HG03103 (cell line): ENCODE data around the gene EPS8L2.

Source experiments
- ATAC-seq: cut with Tn5 transposase; IDR thresholded peaks from one replicate; pipeline ENCODE4 v1.9.1; 2021; ENCODE audit warnings: low read depth; ENCODE audit not compliant: unreplicated experiment

The EPS8L2 gene

DNA sequence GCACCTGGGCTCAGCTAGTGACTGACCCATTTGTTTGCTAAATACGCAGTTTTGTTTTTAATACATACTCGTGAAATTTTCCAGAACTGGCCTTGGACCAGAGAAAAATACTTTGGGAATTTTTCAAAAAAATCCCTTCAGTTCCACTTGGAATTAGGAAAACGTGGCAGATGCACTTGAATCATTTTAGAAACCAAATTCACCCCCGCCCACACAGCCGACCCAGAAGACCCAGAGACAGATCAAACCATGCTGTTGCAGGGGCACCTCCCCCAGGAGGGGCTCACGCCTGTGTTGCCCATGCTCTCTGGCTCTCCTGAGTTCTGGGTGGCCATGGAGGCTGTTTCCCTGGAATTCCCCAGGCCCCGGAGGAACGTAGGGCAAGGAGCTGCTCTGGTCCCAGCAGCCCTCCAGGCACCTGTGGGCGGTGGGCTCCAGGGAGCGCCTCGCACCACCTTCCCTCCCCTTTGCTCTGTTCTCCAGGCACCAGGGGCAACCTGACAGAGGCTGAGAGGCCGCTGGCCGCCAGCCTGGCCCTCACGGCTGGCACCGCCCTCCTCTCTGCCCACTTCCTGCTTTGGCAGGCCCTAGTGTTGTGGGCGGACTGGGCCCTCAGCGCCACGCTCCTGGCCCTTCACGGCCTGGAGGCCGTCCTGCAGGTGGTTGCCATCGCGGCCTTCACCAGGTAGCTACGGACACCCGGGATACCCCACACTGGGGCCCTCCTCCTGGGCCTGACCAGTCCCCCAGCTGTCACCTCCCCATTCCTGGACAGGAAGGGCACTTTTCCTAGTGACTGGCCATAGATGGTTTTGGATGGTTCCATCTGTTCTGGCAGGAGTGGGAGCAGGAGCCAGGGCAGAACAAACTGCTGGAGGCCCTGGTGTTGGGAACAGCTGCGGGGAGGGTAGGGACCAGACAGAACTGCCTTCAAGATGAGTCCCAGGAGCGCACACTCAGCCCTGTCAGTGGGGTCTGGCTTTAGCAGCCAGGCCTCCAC is 3.3 kb upstream of the EPS8L2 start:
- no peak for ATAC-seq

DNA sequence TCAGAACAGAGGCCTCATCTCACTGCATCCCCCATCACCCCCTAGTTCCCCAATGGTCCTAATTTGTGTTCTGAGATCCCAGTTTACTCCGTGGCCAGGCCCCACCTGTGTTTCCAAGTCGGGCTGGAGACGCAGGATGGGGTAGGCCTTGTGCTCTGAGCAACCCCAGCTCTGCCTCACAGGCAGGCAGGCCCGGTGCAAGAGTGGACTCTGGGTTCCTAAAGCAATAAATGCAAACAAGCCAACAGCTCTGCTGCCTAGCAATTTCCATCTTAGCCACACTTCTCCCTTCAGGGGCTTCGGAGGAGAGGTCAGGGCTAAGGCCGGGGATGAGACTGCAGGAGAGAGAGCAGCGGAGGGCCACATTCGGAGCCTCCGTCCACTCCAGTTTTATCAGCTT is 2.5 kb upstream of the EPS8L2 start:
- ATAC-seq, result no peak

DNA sequence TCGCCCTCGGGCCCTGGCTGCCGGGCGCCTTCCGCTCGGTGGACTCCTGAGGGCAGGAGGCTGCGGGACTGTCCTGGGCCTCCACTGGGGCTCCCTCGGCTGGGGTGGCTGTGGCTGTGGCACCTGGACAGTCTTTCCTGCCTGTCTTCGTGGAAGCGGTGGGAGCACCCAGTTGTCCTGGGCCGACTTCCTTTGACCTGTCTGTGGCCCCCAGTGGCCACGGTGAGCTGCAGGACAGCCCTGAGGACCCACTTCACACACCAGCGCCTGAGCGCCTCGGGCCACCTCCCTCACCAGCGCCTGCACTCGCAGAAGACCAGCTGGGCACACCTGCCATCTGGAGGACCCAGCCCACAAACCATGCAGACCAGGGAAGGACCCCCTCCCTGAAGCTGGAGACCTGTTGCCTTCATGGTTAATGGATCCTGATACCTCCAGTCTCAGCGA is 1.8 kb upstream of the EPS8L2 start:
- ATAC-seq, result no peak

DNA sequence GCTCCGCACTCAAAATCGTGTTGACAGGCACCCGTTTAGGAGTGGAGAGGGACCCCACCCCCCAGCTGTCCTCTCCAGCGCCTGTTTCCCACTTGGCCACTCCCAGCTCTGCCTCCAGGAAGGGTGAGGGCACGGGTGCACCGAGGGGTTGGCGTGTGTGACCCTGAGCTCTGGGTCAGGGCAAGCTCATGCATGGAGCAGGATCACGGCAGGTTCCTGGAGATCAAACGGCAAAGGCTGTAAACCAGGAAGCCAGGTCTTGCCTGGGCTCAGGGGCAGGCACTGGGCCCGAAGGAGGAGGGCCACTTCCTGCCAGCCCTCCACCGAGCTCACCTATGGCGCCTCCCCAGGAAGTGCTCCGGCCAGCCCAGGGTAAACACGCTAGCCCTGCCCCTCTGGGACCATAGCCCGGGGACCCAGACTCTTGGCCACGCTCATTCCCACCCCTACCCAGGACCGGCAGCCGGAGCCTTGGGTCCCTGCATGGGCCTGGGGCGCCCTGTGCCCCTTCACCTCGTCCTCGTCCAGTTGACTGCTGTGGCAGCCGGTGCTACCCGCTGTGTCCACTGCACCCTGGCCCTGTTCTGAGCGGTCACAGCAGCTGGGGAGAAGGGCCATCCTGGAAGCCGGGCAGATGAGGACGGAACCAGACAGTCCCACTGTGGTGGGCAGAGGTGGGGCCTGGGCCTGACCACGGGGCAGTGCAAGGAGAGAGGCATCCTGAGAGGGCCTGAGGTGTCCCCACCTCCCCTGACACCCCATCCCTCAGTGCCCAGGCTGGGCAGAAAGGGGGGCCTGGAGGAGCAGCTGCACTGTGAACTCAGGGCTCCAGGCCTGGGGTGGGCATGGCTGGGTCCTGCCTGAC is 1.0 kb upstream of the EPS8L2 start:
- ATAC-seq, result no peak

DNA sequence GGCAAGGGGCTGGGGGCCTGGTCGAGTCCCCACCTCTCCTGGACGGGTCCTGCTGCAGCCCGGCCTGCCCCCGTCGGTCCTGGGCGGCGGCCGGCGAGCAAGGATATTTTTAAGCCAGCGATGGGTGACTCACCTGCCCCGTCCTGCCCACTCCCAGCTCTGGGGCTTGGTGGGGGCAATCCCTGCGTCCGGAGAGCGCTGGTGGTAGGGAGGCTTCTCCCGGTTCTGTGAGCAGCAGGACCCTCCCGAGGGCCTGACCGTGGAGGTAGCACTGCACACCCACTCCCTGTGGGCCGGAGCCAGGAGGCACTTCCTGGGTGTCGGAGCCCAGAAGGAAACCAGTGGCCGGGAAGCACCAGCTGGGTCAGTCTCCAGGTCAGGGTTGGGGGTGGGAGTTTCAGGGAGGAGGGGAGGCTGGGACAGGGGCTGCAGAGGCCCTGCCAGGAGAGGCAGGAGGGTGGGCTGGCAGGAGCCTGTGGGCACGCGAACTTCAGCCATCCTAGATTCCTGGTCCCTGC is 467 bp downstream of the EPS8L2 start:
- no peak for ATAC-seq

DNA sequence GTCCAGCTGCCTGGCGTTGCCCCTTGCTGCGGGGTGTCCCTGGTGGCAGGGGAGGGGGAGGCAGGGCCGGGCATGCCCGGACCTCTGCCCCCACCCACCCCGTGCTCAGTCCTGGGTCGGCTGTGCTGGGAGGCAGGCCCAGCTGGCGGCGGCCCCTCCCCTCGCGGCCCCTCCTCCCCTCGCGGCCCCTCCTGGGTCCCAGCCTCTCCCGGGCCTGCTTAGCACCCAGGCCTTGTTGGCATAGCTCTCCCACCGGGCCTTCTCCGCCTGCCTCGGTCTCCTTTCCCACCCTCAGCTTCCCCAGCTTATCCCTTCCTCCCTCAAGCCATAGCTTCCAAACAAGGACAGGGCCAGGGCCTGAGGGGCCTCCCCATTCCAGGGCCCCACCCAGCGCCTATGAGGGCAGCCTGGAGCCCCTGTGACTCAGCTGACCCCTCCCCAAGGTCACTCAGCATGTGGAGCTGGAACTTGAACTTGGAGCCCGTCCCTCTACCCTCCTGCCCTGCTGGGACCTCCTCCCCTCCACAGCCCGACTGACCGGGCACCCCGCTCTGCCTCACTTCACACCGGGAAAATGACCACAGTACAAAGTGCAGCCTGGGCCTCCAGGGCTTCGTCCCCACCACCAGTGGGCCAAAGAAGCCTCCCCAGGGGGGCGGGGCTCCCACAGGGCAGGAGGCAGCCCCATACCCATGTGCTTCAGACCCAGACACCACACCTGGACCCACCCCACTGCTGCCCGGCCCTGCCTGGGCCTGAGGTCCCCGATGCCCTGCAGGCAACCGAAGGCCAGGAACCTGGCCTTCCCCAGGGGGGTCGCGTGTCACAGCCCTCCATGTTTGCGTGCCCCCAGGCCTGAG is 1.2 kb downstream of the EPS8L2 start:
- no peak for ATAC-seq

DNA sequence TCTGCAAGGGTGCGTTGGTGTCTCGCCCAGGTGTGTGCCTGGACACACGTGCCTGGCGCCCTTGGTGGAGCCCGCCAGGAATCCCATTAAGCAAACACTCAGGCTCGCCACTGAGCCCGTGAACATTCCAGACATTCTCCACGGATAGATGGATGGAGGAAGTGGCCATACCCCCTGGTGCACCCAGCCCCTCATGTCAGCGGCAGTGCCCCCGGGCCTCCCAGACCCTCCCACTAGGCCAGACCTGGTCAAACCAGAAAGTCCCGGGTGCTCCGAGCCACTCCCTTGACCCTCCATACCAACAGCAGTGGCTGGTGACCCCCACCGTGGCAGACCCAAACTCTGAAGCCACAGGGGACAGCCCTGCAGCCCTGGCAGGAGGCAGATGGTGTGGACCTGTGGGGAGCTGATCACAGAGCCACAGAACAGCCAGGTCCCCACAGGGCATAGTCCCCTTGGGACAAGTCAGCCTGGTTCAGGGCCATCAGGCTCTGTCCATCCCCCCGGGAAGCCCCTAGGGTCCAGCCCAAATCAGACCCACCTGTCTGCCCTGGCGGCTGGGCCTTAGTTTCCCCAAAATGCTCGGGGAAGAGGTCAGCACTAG is 1.9 kb downstream of the EPS8L2 start:
- no peak for ATAC-seq

DNA sequence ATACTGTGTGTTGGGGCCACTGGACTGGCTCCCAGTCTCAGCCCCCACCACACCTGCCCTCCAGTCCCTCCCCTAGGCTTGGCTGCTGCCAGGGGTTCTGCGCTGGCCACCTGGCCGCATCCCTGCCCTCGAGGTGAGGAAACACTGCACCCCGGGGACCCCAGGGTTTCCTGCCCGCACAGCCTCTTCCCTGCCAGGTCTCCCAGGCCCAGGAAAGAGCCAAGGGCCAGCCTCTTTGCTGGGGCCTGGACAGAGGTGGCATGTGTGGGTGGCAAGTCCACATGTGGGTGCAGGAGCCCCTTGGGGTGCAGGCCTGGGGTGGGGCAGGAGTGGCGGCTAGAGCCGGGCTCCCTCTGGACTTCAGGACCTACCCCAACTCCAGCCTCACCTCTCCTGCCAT is 2.5 kb downstream of the EPS8L2 start:
- ATAC-seq, result no peak

DNA sequence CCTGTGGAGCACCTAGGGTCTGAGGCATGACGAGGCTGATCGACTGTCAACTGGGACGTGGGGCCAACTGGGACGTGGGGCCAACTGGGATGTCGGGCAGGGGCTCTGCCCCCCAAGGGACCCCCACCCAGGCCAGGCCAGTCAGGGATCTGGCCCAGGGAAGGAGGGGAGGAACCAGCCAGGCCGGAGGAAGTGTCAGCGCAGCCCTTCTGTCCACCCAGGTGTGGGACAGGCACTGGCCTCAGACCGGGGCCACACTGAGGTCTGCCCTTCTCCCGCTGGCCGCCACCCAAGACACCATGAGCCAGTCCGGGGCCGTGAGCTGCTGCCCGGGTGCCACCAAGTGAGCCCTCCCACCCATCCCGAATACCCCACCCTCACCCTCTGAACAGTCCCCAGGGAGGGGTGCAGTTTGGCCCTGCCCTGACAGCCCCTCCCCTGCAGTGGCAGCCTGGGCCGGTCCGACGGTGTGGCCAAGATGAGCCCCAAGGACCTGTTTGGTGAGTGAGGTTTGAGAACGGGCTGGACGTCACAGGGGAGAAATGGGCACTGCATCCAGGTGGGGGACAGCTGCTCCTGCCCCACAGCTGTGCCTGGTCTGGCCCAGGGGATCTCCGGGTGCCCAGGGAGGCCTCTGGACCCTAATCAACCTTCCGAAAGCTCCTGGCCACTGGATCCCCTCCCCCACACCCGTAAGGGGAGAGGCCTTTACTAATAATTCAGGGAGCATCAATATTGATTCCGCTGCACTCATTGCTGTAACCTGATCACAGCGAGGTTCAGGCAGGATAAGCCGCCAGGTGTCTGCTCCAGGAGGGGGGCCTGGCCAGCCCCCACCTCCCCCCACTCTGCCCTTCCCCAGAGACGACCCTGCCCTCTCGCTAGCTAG is 3.3 kb downstream of the EPS8L2 start:
- no peak for ATAC-seq

DNA sequence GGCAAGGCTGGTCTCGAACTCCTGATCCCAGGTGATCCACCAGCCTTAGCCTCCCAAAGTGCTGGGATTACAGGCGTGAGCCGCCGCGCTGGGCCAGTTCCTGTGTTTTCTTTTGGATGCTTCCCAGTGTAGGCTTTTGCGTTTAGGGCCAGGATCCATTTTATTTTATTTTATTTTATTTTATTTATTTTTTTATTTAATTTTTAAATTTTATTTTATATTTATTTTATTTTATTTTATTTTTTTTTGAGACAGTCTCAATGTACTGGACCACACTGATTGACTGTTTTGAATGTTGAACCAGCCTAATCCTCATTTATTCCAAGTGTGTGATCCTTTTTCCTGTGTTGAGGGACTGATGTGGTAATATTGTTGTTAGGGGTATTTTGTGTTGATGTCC is 8.4 kb downstream of the EPS8L2 start:
- no peak for ATAC-seq

DNA sequence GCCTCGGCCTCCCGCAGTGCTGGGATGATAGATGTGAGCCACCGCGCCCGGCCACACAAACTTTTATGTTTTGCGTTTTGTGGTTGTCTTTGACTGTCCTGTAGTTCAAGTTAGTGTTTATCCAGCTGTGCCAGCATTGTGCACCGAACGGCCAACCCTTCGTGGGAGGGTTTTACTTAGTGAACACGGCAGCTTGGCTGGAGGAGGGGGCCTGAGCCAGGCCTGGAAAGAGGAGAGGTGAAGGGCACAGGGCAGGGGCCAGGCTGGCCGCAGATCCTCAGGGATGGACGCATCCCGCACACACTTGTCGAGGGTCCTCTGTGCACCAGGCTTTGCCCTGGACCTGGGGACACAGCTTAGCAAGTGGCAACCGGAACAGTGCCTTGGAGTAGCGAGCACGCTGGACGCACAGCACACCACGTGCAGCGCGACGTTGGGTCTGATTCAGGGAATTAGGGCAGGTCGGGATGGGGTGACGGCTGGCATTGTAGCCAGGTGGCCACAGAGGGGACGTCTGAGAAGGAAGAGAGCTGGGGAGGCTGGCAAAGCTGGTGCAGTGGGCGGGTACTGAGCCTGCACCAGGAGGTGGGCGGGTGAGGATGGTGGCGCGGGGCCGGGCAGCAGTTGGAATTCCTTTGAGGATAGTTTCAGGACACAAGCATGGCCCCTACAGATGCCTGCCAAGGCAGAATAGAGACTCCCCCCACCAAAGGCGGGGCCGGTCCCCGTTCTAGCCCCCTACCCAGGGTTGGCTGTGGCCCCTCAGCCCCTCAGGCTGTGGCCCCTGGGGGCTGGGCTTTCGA is 13.4 kb downstream of the EPS8L2 start:
- ATAC-seq, result no peak

DNA sequence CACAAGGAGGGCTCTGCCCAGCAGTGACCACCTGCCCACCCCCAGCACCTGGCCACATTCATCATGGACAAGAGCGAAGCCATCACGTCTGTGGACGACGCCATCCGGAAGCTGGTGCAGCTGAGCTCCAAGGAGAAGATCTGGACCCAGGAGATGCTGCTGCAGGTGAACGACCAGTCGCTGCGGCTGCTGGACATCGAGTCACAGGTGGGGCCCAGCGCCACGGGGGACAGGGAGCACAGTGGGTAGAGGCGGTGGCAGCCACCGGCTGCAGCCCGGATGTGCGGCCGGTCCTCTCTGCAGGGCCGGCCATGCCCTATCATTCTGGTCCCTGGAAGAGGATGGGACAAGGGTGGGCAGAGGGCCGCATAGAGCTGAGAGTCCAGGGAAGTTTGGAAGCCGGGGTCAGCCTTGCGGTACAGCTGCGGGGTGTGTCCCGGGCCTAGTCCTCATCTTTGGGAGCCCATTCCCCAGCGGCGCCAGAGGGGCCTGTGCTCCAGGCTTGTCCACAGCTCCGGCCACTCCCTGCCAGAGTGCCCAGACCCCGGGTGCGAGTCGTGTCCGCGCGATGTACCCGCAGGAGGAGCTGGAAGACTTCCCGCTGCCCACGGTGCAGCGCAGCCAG is 14.1 kb downstream of the EPS8L2 start:
- ATAC-seq, result no peak

DNA sequence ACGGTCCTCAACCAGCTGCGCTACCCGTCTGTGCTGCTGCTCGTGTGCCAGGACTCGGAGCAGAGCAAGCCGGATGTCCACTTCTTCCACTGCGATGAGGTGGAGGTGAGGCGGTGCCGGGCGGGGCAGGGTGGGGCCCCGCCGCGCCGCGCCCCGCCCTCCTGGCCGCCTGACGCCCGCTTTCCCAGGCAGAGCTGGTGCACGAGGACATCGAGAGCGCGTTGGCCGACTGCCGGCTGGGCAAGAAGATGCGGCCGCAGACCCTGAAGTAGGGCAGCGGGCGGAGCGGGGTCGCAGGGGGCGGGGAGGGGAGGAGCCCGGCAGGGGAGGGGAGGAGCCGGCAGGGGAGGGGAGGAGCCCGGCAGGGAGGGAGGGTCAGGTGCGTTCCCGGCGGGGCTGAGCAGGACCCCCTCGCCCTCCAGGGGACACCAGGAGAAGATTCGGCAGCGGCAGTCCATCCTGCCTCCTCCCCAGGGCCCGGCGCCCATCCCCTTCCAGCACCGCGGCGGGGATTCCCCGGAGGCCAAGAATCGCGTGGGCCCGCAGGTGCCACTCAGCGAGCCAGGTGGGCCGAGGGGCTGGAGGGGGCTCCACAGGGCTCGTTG is 14.7 kb downstream of the EPS8L2 start:
- no peak for ATAC-seq

DNA sequence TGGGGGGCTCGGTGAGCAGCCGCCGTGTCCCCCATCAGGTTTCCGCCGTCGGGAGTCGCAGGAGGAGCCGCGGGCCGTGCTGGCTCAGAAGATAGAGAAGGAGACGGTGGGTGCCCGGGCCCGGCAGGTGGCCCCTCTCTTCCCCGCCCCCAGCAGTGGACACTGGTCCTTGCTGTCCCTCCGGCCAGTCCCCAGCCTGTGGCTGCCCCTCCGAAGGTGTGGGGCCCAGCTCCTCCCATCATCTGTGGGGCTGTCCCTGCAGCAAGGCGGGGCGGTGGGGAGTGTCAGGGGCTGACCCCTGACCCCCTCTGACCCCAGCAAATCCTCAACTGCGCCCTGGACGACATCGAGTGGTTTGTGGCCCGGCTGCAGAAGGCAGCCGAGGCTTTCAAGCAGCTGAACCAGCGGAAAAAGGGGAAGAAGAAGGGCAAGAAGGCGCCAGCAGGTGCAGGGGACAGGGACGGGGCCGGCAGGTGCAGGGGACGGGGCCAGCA is 15.3 kb downstream of the EPS8L2 start:
- no peak for ATAC-seq

DNA sequence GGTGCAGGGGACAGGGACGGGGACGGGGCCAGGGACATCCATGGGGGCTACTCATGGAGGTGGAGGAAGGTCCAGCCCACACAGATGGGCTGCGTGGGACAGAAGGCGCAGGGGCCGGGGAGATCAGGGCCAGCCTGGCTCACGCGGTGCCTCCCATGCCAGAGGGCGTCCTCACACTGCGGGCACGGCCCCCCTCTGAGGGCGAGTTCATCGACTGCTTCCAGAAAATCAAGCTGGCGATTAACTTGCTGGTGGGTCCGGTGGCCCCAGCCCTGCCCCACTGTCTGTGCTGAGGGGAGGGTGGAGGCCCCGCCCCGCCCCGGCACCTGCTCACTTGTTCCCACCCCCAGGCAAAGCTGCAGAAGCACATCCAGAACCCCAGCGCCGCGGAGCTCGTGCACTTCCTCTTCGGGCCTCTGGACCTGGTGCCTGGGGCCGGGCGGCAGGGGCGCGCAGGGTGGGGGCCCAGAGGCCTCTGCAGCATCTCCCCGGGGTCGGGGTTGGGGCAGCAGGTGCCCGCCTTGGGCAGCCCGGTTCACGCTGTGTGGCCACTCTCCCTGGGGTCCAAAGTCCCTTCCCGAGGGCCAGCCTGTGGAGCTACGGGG is 15.8 kb downstream of the EPS8L2 start:
- no peak for ATAC-seq

DNA sequence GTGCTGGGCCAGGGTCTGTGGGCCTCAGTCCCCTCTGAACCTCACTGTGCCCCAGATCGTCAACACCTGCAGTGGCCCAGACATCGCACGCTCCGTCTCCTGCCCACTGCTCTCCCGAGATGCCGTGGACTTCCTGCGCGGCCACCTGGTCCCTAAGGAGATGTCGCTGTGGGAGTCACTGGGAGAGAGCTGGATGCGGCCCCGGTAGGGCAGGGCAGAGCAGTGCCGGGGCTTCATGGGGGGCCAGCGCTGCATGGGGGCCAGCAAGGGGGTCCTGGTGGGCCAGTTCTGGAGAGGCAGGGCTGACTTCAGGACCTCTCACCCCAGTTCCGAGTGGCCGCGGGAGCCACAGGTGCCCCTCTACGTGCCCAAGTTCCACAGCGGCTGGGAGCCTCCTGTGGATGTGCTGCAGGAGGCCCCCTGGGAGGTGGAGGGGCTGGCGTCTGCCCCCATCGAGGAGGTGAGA is 16.3 kb downstream of the EPS8L2 start:
- no peak for ATAC-seq
